ENCODE measurements around the gene PRPF4.
"Not testable (repeated sequence)": the region's sequence is repeated elsewhere in the genome, so short reads cannot be mapped to it uniquely, and the experiment has no call there.

PRPF4 gene

DNA sequence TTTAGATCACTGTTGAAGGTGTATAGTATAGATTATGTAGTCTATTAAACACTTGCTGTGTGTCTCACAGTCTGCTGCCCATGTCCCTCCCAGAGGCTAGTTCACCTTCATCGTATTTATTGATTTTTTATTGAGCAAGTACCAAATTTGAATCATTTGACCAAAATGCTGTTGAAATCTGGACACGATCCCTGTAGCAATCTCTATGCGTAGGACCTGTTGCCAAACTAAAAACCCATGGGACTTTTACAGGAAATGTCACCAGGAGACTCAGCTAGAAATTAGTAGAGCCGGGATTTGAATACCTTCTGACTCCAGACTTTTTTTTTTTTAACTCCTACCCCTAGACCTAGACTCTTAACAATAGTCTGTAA, 36.6 kb upstream of the PRPF4 start:
- no peak overlapping the region for H3K4me3 ChIP-seq (ENCODE audit: low read depth, low read length)
- TF ChIP-seq, protein P1, sequence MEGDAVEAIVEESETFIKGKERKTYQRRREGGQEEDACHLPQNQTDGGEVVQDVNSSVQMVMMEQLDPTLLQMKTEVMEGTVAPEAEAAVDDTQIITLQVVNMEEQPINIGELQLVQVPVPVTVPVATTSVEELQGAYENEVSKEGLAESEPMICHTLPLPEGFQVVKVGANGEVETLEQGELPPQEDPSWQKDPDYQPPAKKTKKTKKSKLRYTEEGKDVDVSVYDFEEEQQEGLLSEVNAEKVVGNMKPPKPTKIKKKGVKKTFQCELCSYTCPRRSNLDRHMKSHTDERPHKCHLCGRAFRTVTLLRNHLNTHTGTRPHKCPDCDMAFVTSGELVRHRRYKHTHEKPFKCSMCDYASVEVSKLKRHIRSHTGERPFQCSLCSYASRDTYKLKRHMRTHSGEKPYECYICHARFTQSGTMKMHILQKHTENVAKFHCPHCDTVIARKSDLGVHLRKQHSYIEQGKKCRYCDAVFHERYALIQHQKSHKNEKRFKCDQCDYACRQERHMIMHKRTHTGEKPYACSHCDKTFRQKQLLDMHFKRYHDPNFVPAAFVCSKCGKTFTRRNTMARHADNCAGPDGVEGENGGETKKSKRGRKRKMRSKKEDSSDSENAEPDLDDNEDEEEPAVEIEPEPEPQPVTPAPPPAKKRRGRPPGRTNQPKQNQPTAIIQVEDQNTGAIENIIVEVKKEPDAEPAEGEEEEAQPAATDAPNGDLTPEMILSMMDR (IDR thresholded peaks at IDR 0.05; ENCODE audit: low read depth, low read length, missing control alignments) = no peak
- DNase-seq (ENCODE audit: low read depth) = no peak

GRCh38 chr9:113241161-113241560, 34.3 kb upstream of the PRPF4 start:
- no peak for DNase-seq (ENCODE audit: low read depth)
- TF ChIP-seq, protein P1 (IDR thresholded peaks at IDR 0.05; ENCODE audit: low read depth, low read length, missing control alignments) = no peak

DNA sequence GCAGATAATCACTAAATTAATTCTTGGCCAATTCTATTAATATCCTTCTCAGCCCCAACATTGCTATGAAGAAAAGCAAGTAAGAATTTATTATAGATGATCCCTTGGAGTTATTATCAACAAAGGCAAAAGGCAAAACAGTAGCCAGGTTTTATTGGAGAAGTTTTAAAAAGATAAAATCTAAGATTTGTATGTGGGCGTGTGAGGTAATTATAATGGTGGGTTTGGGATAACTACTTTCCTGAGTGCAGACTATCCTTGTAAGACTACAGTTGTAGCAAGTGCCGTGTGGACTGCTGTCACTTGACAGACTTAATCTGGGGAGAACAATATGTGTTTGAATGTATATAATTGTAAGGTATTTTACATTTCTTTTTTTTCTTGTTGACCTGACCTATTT, 30.9 kb upstream of the PRPF4 start:
- H3K4me3 ChIP-seq (ENCODE audit: low read depth, low read length) = no peak overlapping the region
- DNase-seq (ENCODE audit: low read depth) = no peak
- TF ChIP-seq, protein P1 (IDR thresholded peaks at IDR 0.05; ENCODE audit: low read depth, low read length, missing control alignments) = no peak

More at GRCh38 chr9:113241161-113241560, 34.3 kb upstream of the PRPF4 start:
- H3K4me3 ChIP-seq (ENCODE audit: low read depth, low read length) = no peak overlapping the region

DNA sequence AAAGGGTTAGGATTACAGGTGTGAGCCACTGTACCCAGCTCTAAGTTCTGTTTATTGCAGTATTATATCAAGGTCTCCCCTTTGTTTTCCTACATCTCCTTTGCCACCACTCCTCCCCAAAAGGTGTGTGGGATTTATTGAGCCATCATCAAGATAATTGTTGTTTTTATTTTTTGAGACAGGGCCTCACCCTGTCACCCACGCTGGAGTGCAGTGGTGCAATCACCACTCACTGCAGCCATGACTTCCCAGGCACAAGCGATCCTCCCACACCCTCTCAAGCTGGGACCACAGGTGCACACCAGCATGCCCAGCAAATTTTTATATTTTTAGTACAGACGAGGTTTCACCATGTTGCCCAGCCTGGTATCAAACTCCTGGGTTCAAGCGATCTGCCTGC, 29.6 kb upstream of the PRPF4 start:
- H3K4me3 ChIP-seq (ENCODE audit: low read depth, low read length) = no peak overlapping the region
- TF ChIP-seq, protein P1 (IDR thresholded peaks at IDR 0.05; ENCODE audit: low read depth, low read length, missing control alignments) = no peak
- DNase-seq (ENCODE audit: low read depth) = no peak

DNA sequence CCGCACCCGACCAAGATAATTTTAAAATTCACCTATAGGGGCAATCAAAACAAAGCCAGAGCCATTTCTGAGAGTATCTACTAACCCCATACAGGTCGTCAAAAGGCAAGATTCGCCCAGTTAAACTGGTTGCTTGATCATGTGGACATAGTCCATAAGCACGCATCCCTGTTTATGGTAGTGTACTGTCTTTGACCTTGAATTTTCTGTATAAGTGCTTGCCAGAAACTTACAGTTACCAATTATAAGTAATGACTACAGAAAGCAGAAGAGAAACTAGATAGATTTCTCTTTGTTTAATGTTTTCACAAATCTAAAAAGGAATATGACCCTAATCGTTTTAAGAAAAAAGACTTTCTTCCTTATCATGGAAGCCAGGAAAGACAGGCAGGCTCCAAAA, 28.5 kb upstream of the PRPF4 start:
- TF ChIP-seq, protein P1 (IDR thresholded peaks at IDR 0.05; ENCODE audit: low read depth, low read length, missing control alignments) = no peak
- no peak for DNase-seq (ENCODE audit: low read depth)

DNA sequence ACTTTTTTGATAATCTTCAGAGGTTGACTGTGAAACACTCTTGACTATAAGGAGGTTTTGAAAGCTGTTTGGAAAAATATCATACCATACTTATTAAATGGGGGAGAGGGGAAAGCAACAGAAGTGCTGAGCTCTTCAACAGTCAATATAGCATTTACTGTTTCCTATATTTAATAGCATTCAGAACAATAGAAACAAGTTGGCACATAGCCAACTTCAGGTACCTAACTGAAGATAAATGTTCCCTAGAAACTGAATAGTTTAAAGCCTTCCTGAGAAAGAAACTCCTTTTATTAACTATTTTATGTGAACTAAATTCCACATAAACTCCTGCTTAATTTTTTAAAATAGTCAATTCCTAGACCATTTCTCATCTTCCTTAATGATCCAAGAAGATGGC, 27.8 kb upstream of the PRPF4 start:
- H3K4me3 ChIP-seq (ENCODE audit: low read depth, low read length) = no peak overlapping the region
- no peak for DNase-seq (ENCODE audit: low read depth)
- TF ChIP-seq, protein P1 (IDR thresholded peaks at IDR 0.05; ENCODE audit: low read depth, low read length, missing control alignments) = no peak

More for the DNA sequence above, 28.5 kb upstream of the PRPF4 start:
- H3K4me3 ChIP-seq (ENCODE audit: low read depth, low read length) = no peak overlapping the region

DNA sequence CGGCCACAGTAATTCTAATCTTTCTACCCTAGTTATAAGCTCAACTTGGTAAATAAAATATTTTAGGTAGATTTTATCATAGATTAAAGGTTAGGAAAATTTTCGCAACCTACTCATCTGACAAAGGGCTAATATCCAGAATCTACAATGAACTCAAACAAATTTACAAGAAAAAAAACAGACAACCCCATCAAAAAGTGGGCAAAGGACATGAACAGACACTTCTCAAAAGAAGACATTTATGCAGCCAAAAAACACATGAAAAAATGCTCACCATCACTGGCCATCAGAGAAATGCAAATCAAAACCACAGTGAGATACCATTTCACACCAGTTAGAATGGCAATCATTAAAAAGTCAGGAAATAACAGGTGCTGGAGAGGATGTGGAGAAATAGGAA, 25.8 kb upstream of the PRPF4 start:
- not testable (repeated sequence) for H3K4me3 ChIP-seq (ENCODE audit: low read depth, low read length); DNase-seq (ENCODE audit: low read depth)

DNA sequence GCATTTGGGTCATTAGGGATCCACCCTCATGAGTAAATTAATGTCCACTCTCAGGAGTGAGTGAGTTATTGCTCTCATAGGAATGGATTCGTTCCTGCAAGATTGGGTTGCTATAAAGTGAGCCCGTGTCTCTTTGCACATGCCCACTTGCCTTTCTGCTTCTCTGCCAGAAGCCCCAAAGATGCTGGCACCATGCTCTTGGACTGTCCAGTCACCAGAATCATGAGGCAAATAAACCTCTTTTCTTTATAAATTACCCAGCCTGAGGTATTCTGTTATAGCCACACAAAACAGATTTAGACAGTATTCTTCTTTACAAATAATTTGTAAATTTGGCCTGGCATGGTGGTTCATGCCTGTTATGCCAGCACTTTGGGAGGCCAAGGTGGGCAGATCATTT, 24.7 kb upstream of the PRPF4 start:
- H3K4me3 ChIP-seq (ENCODE audit: low read depth, low read length) = no peak overlapping the region
- TF ChIP-seq, protein P1 (IDR thresholded peaks at IDR 0.05; ENCODE audit: low read depth, low read length, missing control alignments) = no peak
- no peak for DNase-seq (ENCODE audit: low read depth)
